Stimulated activated CD4-positive, alpha-beta T cell treated with anti-CD3 and anti-CD28 coated beads, Interleukin-1b, Interleukin-23, amount 100 ng/mL, for 24 hours (primary cell): ENCODE data around the gene LYPD3.

Experiments
- DNase-seq, 4 experiments: peaks; one replicate each; pipeline ENCODE4 v3.0.0-alpha.2; 2020; ENCODE audit warnings: low read depth in 4 of 4, low spot score in 1 of 4

Gene LYPD3

GRCh38 chr19:43486412-43486811 lies 21.0 kb upstream of the LYPD3 start:
- DNase-seq: no peak

GRCh38 chr19:43485951-43486350 lies 20.5 kb upstream of the LYPD3 start:
- DNase-seq: no peak

GRCh38 chr19:43483281-43483680 lies 17.9 kb upstream of the LYPD3 start:
- no peak for DNase-seq

- no peak for DNase-seq
These were observed 16.8 kb upstream of the LYPD3 start for GRCh38 chr19:43482193-43482592.

GRCh38 chr19:43481701-43482100 lies 16.3 kb upstream of the LYPD3 start:
- no peak for DNase-seq

- no peak for DNase-seq
These were observed 15.2 kb upstream of the LYPD3 start for GRCh38 chr19:43480574-43480973.

- DNase-seq: no peak
These were observed 14.7 kb upstream of the LYPD3 start for GRCh38 chr19:43479961-43480561.

- DNase-seq: no peak
These were observed 13.8 kb upstream of the LYPD3 start for GRCh38 chr19:43479226-43479625.

- DNase-seq: no peak
These were observed 12.9 kb upstream of the LYPD3 start for GRCh38 chr19:43478323-43478722.

GRCh38 chr19:43476606-43477005 lies 11.2 kb upstream of the LYPD3 start:
- no peak for DNase-seq

- DNase-seq: peak; percentile 90 to 95 (median 94)
These were observed 9.7 kb upstream of the LYPD3 start for GRCh38 chr19:43474986-43475705.

- no peak for DNase-seq
These were observed 9.1 kb upstream of the LYPD3 start for GRCh38 chr19:43474487-43474886.

- DNase-seq: no peak
These were observed 5.7 kb upstream of the LYPD3 start for GRCh38 chr19:43471091-43471490.

- peak in 3 of 4 experiments; percentile 16 to 39 (median 22) for DNase-seq
These were observed 4.9 kb upstream of the LYPD3 start for GRCh38 chr19:43470288-43470687.

- no peak for DNase-seq
These were observed 3.7 kb upstream of the LYPD3 start for GRCh38 chr19:43469160-43469480.

- no peak for DNase-seq
These were observed 3.1 kb upstream of the LYPD3 start for GRCh38 chr19:43468354-43469159.

GRCh38 chr19:43467730-43468129 lies 2.3 kb upstream of the LYPD3 start:
- DNase-seq: no peak

- DNase-seq: no peak
These were observed 1.9 kb upstream of the LYPD3 start for GRCh38 chr19:43467276-43467675.

GRCh38 chr19:43466793-43467192 lies 1.4 kb upstream of the LYPD3 start:
- DNase-seq: no peak

- peak; percentile 38 to 69 (median 50) for DNase-seq
These were observed 1.2 kb downstream of the LYPD3 start for GRCh38 chr19:43464134-43464775.

GRCh38 chr19:43463381-43464133 lies 1.9 kb downstream of the LYPD3 start:
- peak; percentile 99 to 100 (median 99) for DNase-seq
